ENCODE results near the gene AP5M1. TPM values are rescaled to one million over a fixed set of nuclear protein-coding genes. Genes with fewer than 3 reads are reported as not detected.
"Not testable (repeated sequence)": the region's sequence is repeated elsewhere in the genome, so short reads cannot be mapped to it uniquely, and the experiment has no call there.

AP5M1 gene
- total RNA-seq, 1 donor from 2014 or later = 153 TPM

DNA sequence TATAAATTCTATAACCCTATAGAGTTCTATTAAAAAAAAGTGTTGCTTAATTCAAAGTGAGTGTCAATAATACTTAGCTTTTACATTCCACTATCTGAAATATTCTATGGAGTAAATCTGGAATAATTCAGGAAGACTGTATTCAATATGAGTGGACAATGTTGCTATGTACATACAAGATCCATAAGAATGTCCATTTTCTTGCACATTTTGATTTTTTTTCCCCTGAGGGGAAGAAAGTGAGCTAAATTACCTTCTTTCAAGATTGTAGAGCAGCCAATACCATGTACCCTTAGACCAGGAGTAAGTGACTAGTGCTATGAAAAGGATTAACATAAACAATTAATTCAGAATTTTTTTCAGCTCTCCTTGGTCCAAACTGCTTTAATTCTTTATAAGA lies 25.5 kb upstream of the AP5M1 start:
- TF ChIP-seq, protein P1, sequence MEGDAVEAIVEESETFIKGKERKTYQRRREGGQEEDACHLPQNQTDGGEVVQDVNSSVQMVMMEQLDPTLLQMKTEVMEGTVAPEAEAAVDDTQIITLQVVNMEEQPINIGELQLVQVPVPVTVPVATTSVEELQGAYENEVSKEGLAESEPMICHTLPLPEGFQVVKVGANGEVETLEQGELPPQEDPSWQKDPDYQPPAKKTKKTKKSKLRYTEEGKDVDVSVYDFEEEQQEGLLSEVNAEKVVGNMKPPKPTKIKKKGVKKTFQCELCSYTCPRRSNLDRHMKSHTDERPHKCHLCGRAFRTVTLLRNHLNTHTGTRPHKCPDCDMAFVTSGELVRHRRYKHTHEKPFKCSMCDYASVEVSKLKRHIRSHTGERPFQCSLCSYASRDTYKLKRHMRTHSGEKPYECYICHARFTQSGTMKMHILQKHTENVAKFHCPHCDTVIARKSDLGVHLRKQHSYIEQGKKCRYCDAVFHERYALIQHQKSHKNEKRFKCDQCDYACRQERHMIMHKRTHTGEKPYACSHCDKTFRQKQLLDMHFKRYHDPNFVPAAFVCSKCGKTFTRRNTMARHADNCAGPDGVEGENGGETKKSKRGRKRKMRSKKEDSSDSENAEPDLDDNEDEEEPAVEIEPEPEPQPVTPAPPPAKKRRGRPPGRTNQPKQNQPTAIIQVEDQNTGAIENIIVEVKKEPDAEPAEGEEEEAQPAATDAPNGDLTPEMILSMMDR (IDR thresholded peaks at IDR 0.05; ENCODE audit: unreplicated experiment) = no peak
- Mint-ChIP-seq H3K27me3 (ENCODE audit: unreplicated experiment) (no peaks in the 10 kb centered on the region), H3K27ac (ENCODE audit: unreplicated experiment) (no peak overlapping the region), H3K36me3 (ENCODE audit: low read depth, unreplicated experiment) (peaks cover 10% of the 10 kb centered on the region), H3K4me1 (ENCODE audit: unreplicated experiment) (no peaks in the 10 kb centered on the region), H3K9me3 (ENCODE audit: unreplicated experiment) (no peaks in the 10 kb centered on the region), H3K4me3 (ENCODE audit: unreplicated experiment) (no peak overlapping the region)
- DNase-seq (ENCODE audit: low spot score) = no peak

DNA sequence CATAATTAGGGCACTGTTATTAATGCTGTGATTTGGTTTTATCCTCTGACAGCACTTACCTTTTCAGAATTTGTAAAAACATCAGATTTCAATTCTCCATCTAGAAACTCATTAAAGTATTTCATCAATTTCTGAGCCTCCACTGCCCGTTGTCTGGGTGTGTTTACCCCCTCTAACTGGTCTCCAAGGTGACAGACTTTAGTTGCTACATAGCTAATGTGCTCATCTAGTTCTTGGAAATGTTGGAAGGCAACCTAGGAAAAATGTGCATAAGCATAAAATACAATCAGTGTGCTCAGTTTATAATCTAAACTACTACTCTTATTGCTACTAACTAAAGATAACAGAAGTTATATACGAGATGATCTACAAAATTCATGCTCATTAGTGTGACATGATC lies 24.7 kb upstream of the AP5M1 start:
- no peaks in the 10 kb centered on the region for H3K27me3 Mint-ChIP-seq (ENCODE audit: unreplicated experiment)
- TF ChIP-seq, protein P1 (IDR thresholded peaks at IDR 0.05; ENCODE audit: unreplicated experiment) = no peak
- no peaks in the 10 kb centered on the region for H3K9me3 Mint-ChIP-seq (ENCODE audit: unreplicated experiment)
- H3K4me3 Mint-ChIP-seq (ENCODE audit: unreplicated experiment) = no peak overlapping the region
- no peak for DNase-seq (ENCODE audit: low spot score)
- no peak overlapping the region for H3K27ac Mint-ChIP-seq (ENCODE audit: unreplicated experiment)
- no peaks in the 10 kb centered on the region for H3K4me1 Mint-ChIP-seq (ENCODE audit: unreplicated experiment)
- peaks cover 10% of the 10 kb centered on the region for H3K36me3 Mint-ChIP-seq (ENCODE audit: low read depth, unreplicated experiment)

DNA sequence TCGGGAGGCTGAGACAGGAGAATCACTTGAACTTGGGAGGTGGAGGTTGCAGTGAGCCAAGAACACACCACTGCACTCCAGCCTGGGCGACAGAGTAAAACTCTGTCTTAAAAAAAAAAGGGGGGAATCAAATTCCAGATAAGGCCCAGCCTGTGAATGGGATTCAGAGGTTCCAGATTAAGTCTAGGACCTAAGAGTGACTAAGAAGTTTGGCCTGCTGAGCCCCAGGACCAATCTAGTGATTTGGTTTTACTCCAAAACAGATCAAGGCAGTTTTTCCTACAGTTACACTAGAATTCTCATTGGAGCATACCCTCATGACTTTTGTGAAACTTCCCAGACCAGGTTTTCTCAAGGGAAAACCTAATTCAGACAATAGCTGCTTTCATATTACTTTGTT lies 22.8 kb upstream of the AP5M1 start:
- Mint-ChIP-seq H3K27me3 (ENCODE audit: unreplicated experiment) (no peaks in the 10 kb centered on the region), H3K36me3 (ENCODE audit: low read depth, unreplicated experiment) (peaks cover 10% of the 10 kb centered on the region), H3K4me3 (ENCODE audit: unreplicated experiment) (no peak overlapping the region), H3K4me1 (ENCODE audit: unreplicated experiment) (no peaks in the 10 kb centered on the region), H3K9me3 (ENCODE audit: unreplicated experiment) (no peaks in the 10 kb centered on the region), H3K27ac (ENCODE audit: unreplicated experiment) (no peak overlapping the region)
- DNase-seq (ENCODE audit: low spot score) = no peak
- TF ChIP-seq, protein P1 (IDR thresholded peaks at IDR 0.05; ENCODE audit: unreplicated experiment) = no peak

DNA sequence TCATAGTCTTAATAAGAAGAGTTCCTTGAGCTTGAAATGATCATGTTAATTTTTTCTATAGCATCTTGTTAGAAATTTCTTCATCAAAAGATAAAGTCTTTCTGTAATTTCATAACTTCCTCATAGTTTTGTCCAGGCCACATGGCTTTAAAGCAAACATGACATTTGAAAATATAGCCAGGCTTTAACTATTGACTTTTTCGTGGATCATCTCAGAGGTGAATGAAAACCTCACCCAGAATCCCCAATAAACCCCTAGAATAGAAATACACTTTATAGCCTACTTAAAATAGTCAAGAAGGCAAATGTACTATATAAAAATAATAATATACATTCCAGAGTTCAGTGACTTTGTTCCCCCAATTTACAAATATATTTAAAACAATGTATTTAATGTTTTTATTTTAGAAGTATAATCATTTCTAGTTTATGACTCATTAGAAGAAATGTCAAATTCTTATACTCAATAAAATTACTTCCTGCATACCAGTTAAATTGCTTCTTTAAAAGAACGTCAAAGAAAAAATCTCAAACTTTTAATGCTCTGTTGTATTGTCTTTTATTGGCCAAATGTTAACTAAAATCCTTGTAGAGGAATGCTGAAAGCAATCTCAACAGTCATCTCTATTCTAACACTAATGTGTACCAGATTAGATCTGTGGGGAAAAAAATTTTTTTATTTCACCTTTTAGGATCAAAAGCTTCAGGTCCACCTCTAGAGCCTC lies 21.7 kb upstream of the AP5M1 start:
- TF ChIP-seq, protein P1 (IDR thresholded peaks at IDR 0.05; ENCODE audit: unreplicated experiment) = no peak
- Mint-ChIP-seq H3K9me3 (ENCODE audit: unreplicated experiment) (no peaks in the 10 kb centered on the region), H3K36me3 (ENCODE audit: low read depth, unreplicated experiment) (peaks cover 6% of the 10 kb centered on the region), H3K4me3 (ENCODE audit: unreplicated experiment) (no peak overlapping the region), H3K4me1 (ENCODE audit: unreplicated experiment) (peaks cover 4% of the 10 kb centered on the region), H3K27me3 (ENCODE audit: unreplicated experiment) (no peaks in the 10 kb centered on the region), H3K27ac (ENCODE audit: unreplicated experiment) (no peak overlapping the region)
- no peak for DNase-seq (ENCODE audit: low spot score)

DNA sequence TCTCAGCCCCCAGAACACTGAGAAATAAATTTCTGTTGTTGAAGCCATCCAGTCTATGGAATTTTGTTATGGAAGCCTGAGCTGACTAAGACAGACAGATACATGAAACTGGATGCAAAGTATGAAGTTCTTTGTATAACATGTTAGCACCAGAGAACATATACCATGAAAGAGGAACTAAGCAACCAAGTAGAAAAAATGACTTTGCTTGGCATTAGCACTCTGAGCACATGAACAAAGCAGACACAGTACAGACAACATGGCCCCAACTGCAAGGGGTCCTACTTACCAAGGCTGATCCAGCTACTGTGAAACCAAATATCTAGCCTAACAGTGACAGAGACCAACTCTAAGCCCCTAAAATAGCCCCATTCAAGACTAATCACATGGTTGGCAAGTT lies 13.9 kb upstream of the AP5M1 start:
- TF ChIP-seq, protein P1 (IDR thresholded peaks at IDR 0.05; ENCODE audit: unreplicated experiment) = no peak
- Mint-ChIP-seq H3K4me1 (ENCODE audit: unreplicated experiment) (peaks cover 24% of the 10 kb centered on the region), H3K27ac (ENCODE audit: unreplicated experiment) (no peak overlapping the region), H3K27me3 (ENCODE audit: unreplicated experiment) (no peaks in the 10 kb centered on the region), H3K4me3 (ENCODE audit: unreplicated experiment) (no peak overlapping the region), H3K9me3 (ENCODE audit: unreplicated experiment) (no peaks in the 10 kb centered on the region), H3K36me3 (ENCODE audit: low read depth, unreplicated experiment) (peaks cover 18% of the 10 kb centered on the region)
- no peak for DNase-seq (ENCODE audit: low spot score)

DNA sequence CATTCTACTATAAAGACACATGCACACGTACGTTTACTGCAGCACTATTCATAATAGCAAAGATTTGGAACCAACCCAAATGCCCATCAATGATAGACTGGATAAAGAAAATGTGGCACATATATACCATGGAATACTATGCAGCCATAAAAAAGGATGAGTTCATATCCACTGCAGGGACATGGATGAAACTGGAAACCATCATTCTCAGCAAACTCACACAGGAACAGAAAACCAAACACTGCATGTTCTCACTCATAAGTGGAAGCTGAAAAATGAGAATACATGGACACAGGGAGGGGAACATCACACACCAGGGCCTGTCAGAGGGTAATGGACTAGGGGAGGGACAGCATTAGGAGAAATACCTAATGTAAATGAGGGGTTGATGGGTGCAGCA lies 10.6 kb upstream of the AP5M1 start:
- not testable (repeated sequence) for H3K9me3 Mint-ChIP-seq (ENCODE audit: unreplicated experiment); H3K4me3 Mint-ChIP-seq (ENCODE audit: unreplicated experiment); H3K27me3 Mint-ChIP-seq (ENCODE audit: unreplicated experiment); H3K27ac Mint-ChIP-seq (ENCODE audit: unreplicated experiment); DNase-seq (ENCODE audit: low spot score)
- H3K4me1 Mint-ChIP-seq (ENCODE audit: unreplicated experiment) = peaks cover 22% of the 10 kb centered on the region
- peaks cover 18% of the 10 kb centered on the region for H3K36me3 Mint-ChIP-seq (ENCODE audit: low read depth, unreplicated experiment)
